ENCODE measurements around the gene GRIP2.
A peak's percentile ranks its signal among the peaks of the same experiment; 100 is the strongest.

GRCh38 chr3:14451844-14452739, 88.0 kb downstream of the GRIP2 start:
- no peak for TF ChIP-seq CTCF (IDR thresholded peaks at IDR 0.05)
- TF ChIP-seq POLR2AphosphoS5 (IDR thresholded peaks at IDR 0.05) = peak; percentile 22
- no peak for TF ChIP-seq EP300 (IDR thresholded peaks at IDR 0.05)
- no peak for TF ChIP-seq POLR2A (IDR thresholded peaks at IDR 0.05)
